Epithelial cell of proximal tubule (primary cell): ENCODE data around the gene RBL2. TPM values are rescaled to one million over a fixed set of nuclear protein-coding genes. Genes with fewer than 3 reads are reported as not detected.
"Not testable (repeated sequence)": the region's sequence is repeated elsewhere in the genome, so short reads cannot be mapped to it uniquely, and the experiment has no call there.

ENCODE experiments used
- DNase-seq: peaks from one replicate; pipeline ENCODE4 v3.0.0-alpha.2; 2011; ENCODE audit warnings: low read depth
- H3K4me3 ChIP-seq: 2 replicates; pipeline ENCODE4 v1.5.1; 2011; ENCODE audit warnings: low read depth, mild to moderate bottlenecking, low read length
- CTCF ChIP-seq: conservative IDR thresholded peaks from 2 replicates; pipeline ENCODE4 v1.5.1; 2012; ENCODE audit warnings: low read depth, mild to moderate bottlenecking, low read length
- total RNA-seq: library from RNA; depleted of rRNA; stranded (reverse); fragments of >200 nt; gene quantifications from 2 replicates; pipeline ENCODE4 v1.2.3, GENCODE V29; 2015

The RBL2 gene
- total RNA-seq, result 21.1 and 31.1 TPM in 2 replicates

- DNase-seq, result no peak
- H3K4me3 ChIP-seq, result peak within 1 kb of the TSS; percentile 85
- TF ChIP-seq CTCF, result no peak
These were observed at the start of gene RBL2 for GRCh38 chr16:53434377-53435065. TSS of gene RBL2 (plus strand) at chr16:53434471. CDS start at chr16:53434557, 86 bp downstream.

GRCh38 chr16:53384610-53385009 is 49.7 kb upstream of the RBL2 start:
- DNase-seq, H3K4me3 ChIP-seq: not testable (repeated sequence)

GRCh38 chr16:53404959-53405358 is 29.3 kb upstream of the RBL2 start:
- H3K4me3 ChIP-seq, result no peak overlapping the region
- TF ChIP-seq CTCF, result no peak
- no peak for DNase-seq

GRCh38 chr16:53412549-53412948 is 21.7 kb upstream of the RBL2 start:
- no peak overlapping the region for H3K4me3 ChIP-seq
- TF ChIP-seq CTCF, result no peak
- DNase-seq, result no peak

GRCh38 chr16:53413864-53414263 is 20.4 kb upstream of the RBL2 start:
- no peak for DNase-seq
- TF ChIP-seq CTCF, result no peak
- H3K4me3 ChIP-seq, result no peak overlapping the region

GRCh38 chr16:53414381-53414780 is 19.9 kb upstream of the RBL2 start:
- no peak overlapping the region for H3K4me3 ChIP-seq
- TF ChIP-seq CTCF, result no peak
- no peak for DNase-seq

- H3K4me3 ChIP-seq, result no peak overlapping the region
- peak; percentile 19 for TF ChIP-seq CTCF
- no peak for DNase-seq
These were observed 18.8 kb upstream of the RBL2 start for GRCh38 chr16:53415504-53415903.
